ENCODE measurements around the gene SSC4D.
A peak's percentile ranks its signal among the peaks of the same experiment; 100 is the strongest.
"Not testable (repeated sequence)": the region's sequence is repeated elsewhere in the genome, so short reads cannot be mapped to it uniquely, and the experiment has no call there.

Gene SSC4D

GRCh38 chr7:76409537-76409936 lies at the start of gene SSC4D:
SSC4D (minus strand) TSS chr7:76409697; CDS start chr7:76404439, 5,258 bp downstream.
- no peak for DNase-seq

GRCh38 chr7:76458504-76458903 lies 49.0 kb upstream of the SSC4D start:
- DNase-seq = not testable (repeated sequence)

- not testable (repeated sequence) for DNase-seq
Measured at GRCh38 chr7:76457017-76457416, 47.5 kb upstream of the SSC4D start.

- peak in 1 of 3 experiments; percentile 32 for DNase-seq
Measured at GRCh38 chr7:76445577-76446008, 36.1 kb upstream of the SSC4D start.

GRCh38 chr7:76443846-76444245 lies 34.3 kb upstream of the SSC4D start:
- DNase-seq = not testable (repeated sequence)

GRCh38 chr7:76442664-76443446 lies 33.4 kb upstream of the SSC4D start:
- DNase-seq = not testable (repeated sequence)

- not testable (repeated sequence) for DNase-seq
Measured at GRCh38 chr7:76441792-76442191, 32.3 kb upstream of the SSC4D start.

GRCh38 chr7:76440404-76440803 lies 30.9 kb upstream of the SSC4D start:
- not testable (repeated sequence) for DNase-seq

- not testable (repeated sequence) for DNase-seq
Measured at GRCh38 chr7:76439120-76439888, 29.8 kb upstream of the SSC4D start.

GRCh38 chr7:76437873-76438272 lies 28.4 kb upstream of the SSC4D start:
- peak; percentile 61 to 89 (median 66) for DNase-seq

- DNase-seq = no peak
Measured at GRCh38 chr7:76430836-76431235, 21.3 kb upstream of the SSC4D start.

- no peak for DNase-seq
Measured at GRCh38 chr7:76430211-76430610, 20.7 kb upstream of the SSC4D start.

GRCh38 chr7:76428868-76429805 lies 19.6 kb upstream of the SSC4D start:
- DNase-seq = no peak

GRCh38 chr7:76428149-76428823 lies 18.8 kb upstream of the SSC4D start:
- DNase-seq = no peak

- no peak for DNase-seq
Measured at GRCh38 chr7:76427635-76428034, 18.1 kb upstream of the SSC4D start.

- DNase-seq = no peak
Measured at GRCh38 chr7:76426246-76426645, 16.7 kb upstream of the SSC4D start.

GRCh38 chr7:76425558-76425957 lies 16.1 kb upstream of the SSC4D start:
- not testable (repeated sequence) for DNase-seq

GRCh38 chr7:76425156-76425555 lies 15.7 kb upstream of the SSC4D start:
- DNase-seq = no peak

GRCh38 chr7:76424413-76425111 lies 15.1 kb upstream of the SSC4D start, which contains the start of gene ZP3:
ZP3 (plus strand) TSS chr7:76424950; CDS start chr7:76424965, 15 bp downstream.
- DNase-seq = peak in 1 of 3 experiments; percentile 41

GRCh38 chr7:76423666-76424412 lies 14.3 kb upstream of the SSC4D start:
- DNase-seq = no peak

- DNase-seq = not testable (repeated sequence)
Measured at GRCh38 chr7:76421097-76421496, 11.6 kb upstream of the SSC4D start.
